ENCODE measurements around the gene PARP16. TPM values are rescaled to one million over a fixed set of nuclear protein-coding genes. Genes with fewer than 3 reads are reported as not detected.
"Not testable (repeated sequence)": the region's sequence is repeated elsewhere in the genome, so short reads cannot be mapped to it uniquely, and the experiment has no call there.

The PARP16 gene
- total and polyA plus RNA-seq, 7 donors: 2.8 to 6.3 (median 4.3) TPM

DNA sequence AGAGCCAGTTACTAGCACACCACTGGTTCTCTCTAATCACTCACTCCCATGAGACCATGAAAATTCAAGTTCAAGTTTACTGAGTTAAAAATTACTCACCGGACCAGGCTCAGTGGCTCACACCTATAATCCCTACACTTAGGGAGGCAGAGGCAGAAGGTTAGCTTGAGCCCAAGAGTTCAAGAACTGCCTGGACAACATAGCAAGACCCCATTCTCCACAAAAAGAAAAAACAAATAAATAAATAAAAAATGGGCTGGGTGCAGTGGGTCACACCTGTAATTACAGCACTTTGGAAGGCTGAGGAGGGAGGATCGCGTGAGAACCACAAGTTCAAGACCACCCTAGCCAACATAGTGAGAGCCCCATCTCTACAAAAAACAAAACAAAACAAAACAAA is 54.2 kb downstream of the PARP16 start:
- Histone ChIP-seq H3K4me3 (no peak overlapping the region), H3K27ac (no peak overlapping the region), H3K9me3 (no peaks in the 10 kb centered on the region), H3K27me3 (ENCODE audit: insufficient read depth in 3 of 3, low read length in 2 of 3) (no peaks in the 10 kb centered on the region), H3K4me1 (no peaks in the 10 kb centered on the region), H3K36me3 (ENCODE audit: insufficient read depth in 1 of 2, low read depth in 1 of 2) (no peaks in the 10 kb centered on the region)
- no peak for DNase-seq
- intact Hi-C loops (cut with DNase I): no loop called here
- TF ChIP-seq, protein P1, sequence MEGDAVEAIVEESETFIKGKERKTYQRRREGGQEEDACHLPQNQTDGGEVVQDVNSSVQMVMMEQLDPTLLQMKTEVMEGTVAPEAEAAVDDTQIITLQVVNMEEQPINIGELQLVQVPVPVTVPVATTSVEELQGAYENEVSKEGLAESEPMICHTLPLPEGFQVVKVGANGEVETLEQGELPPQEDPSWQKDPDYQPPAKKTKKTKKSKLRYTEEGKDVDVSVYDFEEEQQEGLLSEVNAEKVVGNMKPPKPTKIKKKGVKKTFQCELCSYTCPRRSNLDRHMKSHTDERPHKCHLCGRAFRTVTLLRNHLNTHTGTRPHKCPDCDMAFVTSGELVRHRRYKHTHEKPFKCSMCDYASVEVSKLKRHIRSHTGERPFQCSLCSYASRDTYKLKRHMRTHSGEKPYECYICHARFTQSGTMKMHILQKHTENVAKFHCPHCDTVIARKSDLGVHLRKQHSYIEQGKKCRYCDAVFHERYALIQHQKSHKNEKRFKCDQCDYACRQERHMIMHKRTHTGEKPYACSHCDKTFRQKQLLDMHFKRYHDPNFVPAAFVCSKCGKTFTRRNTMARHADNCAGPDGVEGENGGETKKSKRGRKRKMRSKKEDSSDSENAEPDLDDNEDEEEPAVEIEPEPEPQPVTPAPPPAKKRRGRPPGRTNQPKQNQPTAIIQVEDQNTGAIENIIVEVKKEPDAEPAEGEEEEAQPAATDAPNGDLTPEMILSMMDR (IDR thresholded peaks at IDR 0.05): no peak
- no peak for ATAC-seq
- WGBS, 3 donors: 72 to 96% (median 96%) methylated on average over 3 of the region's 3 CpGs

DNA sequence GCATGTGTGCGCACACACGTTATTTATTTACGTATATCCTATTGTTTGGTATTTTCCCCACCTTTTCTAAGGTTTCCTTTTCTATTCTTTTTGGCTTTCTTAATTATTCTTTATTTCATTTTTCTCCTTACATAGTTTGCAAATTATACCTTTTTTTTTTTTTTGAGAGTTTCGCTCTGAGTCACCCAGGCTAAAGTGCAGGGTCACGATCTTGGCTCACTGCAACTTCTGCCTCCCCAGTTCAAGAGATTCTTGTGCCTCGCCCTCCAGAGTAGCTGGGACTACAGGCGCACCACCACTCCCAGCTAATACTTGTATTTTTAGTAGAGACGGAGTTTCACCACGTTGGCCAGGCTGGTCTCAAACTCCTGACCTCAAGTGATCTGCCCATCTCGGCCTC is 55.4 kb downstream of the PARP16 start:
- no peaks in the 10 kb centered on the region for H3K4me1 ChIP-seq
- H3K27me3 ChIP-seq (ENCODE audit: insufficient read depth in 3 of 3, low read length in 2 of 3): no peaks in the 10 kb centered on the region
- intact Hi-C loops (cut with DNase I): no loop called here
- TF ChIP-seq, protein P1 (IDR thresholded peaks at IDR 0.05): no peak
- ATAC-seq (no peak), DNase-seq (no peak)
- 94 to 96% (median 94%) methylated on average over 10 of the region's 10 CpGs for WGBS, 3 donors
- H3K9me3 ChIP-seq: no peaks in the 10 kb centered on the region
- H3K4me3 ChIP-seq: no peak overlapping the region
- no peaks in the 10 kb centered on the region for H3K36me3 ChIP-seq (ENCODE audit: insufficient read depth in 1 of 2, low read depth in 1 of 2)
- H3K27ac ChIP-seq: no peak overlapping the region

DNA sequence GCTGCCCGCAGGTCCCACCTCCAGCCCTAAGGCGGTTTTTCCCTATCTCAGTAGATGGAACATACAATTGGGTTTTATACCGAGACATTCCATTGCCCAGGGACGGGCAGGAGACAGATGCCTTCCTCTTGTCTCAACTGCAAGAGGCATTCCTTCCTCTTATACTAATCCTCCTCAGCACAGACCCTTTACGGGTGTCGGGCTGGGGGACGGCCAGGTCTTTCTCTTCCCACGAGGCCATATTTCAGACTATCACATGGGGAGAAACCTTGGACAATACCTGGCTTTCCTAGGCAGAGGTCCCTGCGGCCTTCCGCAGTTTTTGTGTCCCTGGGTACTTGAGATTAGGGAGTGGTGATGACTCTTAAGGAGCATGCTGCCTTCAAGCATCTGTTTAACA is 59.8 kb downstream of the PARP16 start:
- WGBS, 3 donors: 56 to 82% (median 77%) methylated on average over 4 of the region's 10 CpGs
- H3K27ac ChIP-seq; H3K27me3 ChIP-seq (ENCODE audit: insufficient read depth in 3 of 3, low read length in 2 of 3); intact Hi-C loops (cut with DNase I); H3K9me3 ChIP-seq; H3K4me3 ChIP-seq; DNase-seq; H3K4me1 ChIP-seq; H3K36me3 ChIP-seq (ENCODE audit: insufficient read depth in 1 of 2, low read depth in 1 of 2); ATAC-seq: not testable (repeated sequence)

DNA sequence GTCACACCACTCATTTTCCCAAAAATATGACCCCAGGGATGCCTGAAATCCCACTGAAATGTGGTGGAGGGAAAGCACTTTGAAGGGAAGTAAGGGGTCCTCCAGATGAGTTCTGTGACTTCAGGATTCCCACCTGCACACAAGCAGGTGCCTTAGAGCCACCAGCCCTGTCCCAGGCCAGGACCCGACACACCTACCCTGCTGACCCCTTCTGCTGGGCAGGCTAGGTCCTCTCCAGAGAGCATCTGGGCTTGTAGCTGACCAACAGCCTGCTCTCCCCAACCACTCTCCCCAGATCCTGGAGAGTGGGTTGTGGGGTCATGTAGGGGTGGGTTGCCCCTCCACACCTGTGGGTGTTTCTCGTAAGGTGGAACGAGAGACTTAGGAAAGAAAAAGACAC is 60.5 kb downstream of the PARP16 start:
- H3K27me3 ChIP-seq (ENCODE audit: insufficient read depth in 3 of 3, low read length in 2 of 3): no peaks in the 10 kb centered on the region
- ATAC-seq (no peak), DNase-seq (no peak)
- 95 to 100% (median 97%) methylated on average over 3 of the region's 3 CpGs for WGBS, 3 donors
- H3K9me3 ChIP-seq: no peaks in the 10 kb centered on the region
- H3K4me3 ChIP-seq: no peak overlapping the region
- TF ChIP-seq, protein P1 (IDR thresholded peaks at IDR 0.05): no peak
- no peak overlapping the region for H3K27ac ChIP-seq
- intact Hi-C loops (cut with DNase I): no loop called here
- no peaks in the 10 kb centered on the region for H3K4me1 ChIP-seq
- no peaks in the 10 kb centered on the region for H3K36me3 ChIP-seq (ENCODE audit: insufficient read depth in 1 of 2, low read depth in 1 of 2)

DNA sequence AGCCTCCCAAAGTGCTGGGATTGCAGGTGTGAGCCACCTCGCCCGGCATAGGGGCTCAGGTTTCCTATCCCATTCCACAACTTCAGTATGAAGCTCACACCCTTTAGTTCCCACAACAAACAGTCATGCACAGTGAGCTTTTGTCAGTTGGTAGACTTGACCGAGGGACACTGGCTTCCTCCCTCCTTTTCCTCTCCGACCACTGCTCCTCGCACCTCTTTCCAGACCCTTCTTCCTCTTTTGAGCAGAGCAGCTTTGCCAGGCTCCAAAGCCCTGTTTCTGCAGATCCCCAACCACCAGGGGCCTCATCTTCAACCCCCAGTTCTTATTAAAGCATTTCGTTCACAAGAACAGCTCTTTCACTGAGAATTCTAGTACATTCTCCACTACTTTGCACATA is 62.7 kb downstream of the PARP16 start:
- WGBS, 3 donors: 81 to 86% (median 85%) methylated on average over 6 of the region's 6 CpGs
- Histone ChIP-seq H3K36me3 (ENCODE audit: insufficient read depth in 1 of 2, low read depth in 1 of 2) (no peaks in the 10 kb centered on the region), H3K27me3 (ENCODE audit: insufficient read depth in 3 of 3, low read length in 2 of 3) (no peaks in the 10 kb centered on the region), H3K9me3 (no peaks in the 10 kb centered on the region), H3K27ac (no peak overlapping the region), H3K4me1 (no peaks in the 10 kb centered on the region), H3K4me3 (no peak overlapping the region)
- DNase-seq: no peak
- TF ChIP-seq, protein P1 (IDR thresholded peaks at IDR 0.05): no peak
- ATAC-seq: no peak
- intact Hi-C loops (cut with DNase I): no loop called here
